ENCODE results near the gene OR2A12.
"Not testable (repeated sequence)": the region's sequence is repeated elsewhere in the genome, so short reads cannot be mapped to it uniquely, and the experiment has no call there.

OR2A12 gene

GRCh38 chr7:144118341-144118740 lies 32.3 kb downstream of the OR2A12 start:
- no peak for DNase-seq (ENCODE audit: low read depth in 2 of 2)

GRCh38 chr7:144122876-144123275 lies 36.8 kb downstream of the OR2A12 start, which contains the start of gene OR2A14:
Gene OR2A14 (plus strand): TSS chr7:144123176. CDS start chr7:144129113, 5,937 bp downstream.
- no peak for DNase-seq (ENCODE audit: low read depth in 2 of 2)

- DNase-seq (ENCODE audit: low read depth in 2 of 2): peak; percentile 86 to 94
Observed at GRCh38 chr7:144127714-144128334, 41.7 kb downstream of the OR2A12 start.

- not testable (repeated sequence) for DNase-seq (ENCODE audit: low read depth in 2 of 2)
Observed at GRCh38 chr7:144129601-144130000, 43.5 kb downstream of the OR2A12 start.

DNA sequence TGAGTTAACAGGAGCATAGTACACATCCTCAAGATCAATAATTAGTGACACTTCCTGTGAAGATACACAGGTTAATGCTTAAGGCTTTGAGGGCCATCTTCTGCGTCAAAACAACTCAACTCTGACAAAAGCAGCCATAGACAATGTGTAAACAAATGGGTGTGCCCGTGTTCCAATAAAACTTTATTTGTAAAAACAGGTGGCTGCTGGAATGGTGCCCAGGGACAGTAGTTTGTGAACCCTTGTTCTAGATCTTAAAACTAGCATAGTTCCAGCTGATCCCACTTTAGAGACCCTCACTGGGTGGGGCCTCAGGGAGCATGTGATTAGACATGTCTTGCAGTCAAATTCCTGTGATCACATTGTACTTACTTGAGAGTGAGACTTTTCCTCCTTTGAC lies 44.7 kb downstream of the OR2A12 start:
- DNase-seq (ENCODE audit: low read depth in 2 of 2): no peak

GRCh38 chr7:144132262-144132661 lies 46.2 kb downstream of the OR2A12 start:
- DNase-seq (ENCODE audit: low read depth in 2 of 2): no peak

- DNase-seq (ENCODE audit: low read depth in 2 of 2): no peak
Observed at GRCh38 chr7:144133307-144133706, 47.2 kb downstream of the OR2A12 start.

- no peak for DNase-seq (ENCODE audit: low read depth in 2 of 2)
Observed at GRCh38 chr7:144134116-144134515, 48.0 kb downstream of the OR2A12 start.

DNA sequence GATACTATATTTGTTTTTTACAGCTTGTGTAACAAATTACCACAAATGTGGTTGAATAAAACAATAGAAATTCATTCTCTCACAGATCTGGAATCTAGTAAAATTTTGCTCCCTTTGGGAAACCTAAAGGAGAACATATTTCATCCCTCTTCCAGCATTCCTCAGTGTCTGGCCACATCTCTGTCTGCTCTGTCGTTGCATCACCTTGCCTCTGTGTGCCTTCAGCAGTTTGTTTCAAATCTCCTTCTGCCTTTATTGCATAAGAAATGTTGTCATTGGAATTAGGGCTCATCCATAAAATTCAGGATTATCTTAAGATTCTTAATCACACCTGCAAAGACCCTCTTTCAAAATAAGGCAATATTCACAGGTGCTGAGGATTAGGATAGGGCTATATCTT lies 51.4 kb downstream of the OR2A12 start:
- DNase-seq (ENCODE audit: low read depth in 2 of 2): no peak

GRCh38 chr7:144142187-144142586 lies 56.1 kb downstream of the OR2A12 start:
- DNase-seq (ENCODE audit: low read depth in 2 of 2): no peak

DNA sequence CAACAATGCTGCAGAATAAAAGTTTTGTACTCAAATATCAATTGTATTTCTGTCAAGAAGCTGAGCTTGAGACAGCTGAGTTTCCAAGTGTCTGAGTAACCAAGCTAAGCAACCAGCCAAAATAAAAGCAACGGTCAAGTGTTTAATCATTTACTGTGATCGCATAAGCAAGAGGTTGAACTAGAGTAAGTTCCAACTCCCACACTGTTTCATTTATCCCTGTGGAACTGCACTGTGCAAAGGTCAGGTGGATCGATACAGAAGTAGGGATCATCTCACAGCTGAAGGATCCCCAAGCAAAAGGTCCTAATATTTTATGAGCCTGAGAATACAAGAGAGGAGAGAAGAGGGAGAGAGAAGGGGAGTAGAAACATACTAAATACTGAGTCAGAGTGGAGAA lies 58.3 kb downstream of the OR2A12 start:
- DNase-seq (ENCODE audit: low read depth in 2 of 2): no peak

GRCh38 chr7:144148224-144148827 lies 62.2 kb downstream of the OR2A12 start:
- no peak for DNase-seq (ENCODE audit: low read depth in 2 of 2)

Data from activated CD4-positive, alpha-beta T cell treated with anti-CD3 and anti-CD28 coated beads for 24 hours (primary cell).